NK-92 (cell line): Measurements from ENCODE around the gene ABTB1.
"Not testable (repeated sequence)": the region's sequence is repeated elsewhere in the genome, so short reads cannot be mapped to it uniquely, and the experiment has no call there.

ENCODE experiments used
- DNase-seq: peaks from one replicate; lab custom pipeline; 2025; ENCODE audit not compliant: unreplicated experiment; lab: John Stamatoyannopoulos, UW

The ABTB1 gene

GRCh38 chr3:127647845-127648204 is 24.9 kb upstream of the ABTB1 start:
- DNase-seq: no peak

- no peak for DNase-seq
Measured at GRCh38 chr3:127650236-127650635, 22.5 kb upstream of the ABTB1 start.

- DNase-seq: no peak
Measured at GRCh38 chr3:127651516-127652172, 21.1 kb upstream of the ABTB1 start.

- DNase-seq: no peak
Measured at GRCh38 chr3:127652246-127652995, 20.3 kb upstream of the ABTB1 start.

DNA sequence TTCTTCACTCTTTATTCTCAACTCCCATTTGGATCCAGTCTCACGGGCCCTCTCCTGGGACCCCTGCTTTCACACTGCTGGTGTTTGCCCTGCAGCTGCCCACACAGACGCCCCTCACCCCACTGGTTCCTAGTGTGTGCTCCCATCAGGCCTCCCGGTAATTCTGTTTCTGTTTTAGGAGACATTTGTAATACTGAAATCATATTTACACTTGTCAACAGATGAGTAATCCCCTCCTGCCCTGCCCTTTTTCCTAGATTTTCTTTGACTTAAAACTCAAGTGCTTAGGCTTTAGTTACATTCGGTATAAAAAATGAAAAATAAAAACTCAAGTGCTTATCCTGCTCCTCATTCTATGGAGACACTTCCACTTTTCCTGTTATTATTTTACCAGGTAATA is 18.4 kb upstream of the ABTB1 start:
- DNase-seq: no peak

- DNase-seq: not testable (repeated sequence)
Measured at GRCh38 chr3:127654993-127655392, 17.8 kb upstream of the ABTB1 start.

- no peak for DNase-seq
Measured at GRCh38 chr3:127655641-127656040, 17.1 kb upstream of the ABTB1 start.

- no peak for DNase-seq
Measured at GRCh38 chr3:127656906-127657305, 15.8 kb upstream of the ABTB1 start.

- DNase-seq: no peak
Measured at GRCh38 chr3:127658234-127658633, 14.5 kb upstream of the ABTB1 start.

DNA sequence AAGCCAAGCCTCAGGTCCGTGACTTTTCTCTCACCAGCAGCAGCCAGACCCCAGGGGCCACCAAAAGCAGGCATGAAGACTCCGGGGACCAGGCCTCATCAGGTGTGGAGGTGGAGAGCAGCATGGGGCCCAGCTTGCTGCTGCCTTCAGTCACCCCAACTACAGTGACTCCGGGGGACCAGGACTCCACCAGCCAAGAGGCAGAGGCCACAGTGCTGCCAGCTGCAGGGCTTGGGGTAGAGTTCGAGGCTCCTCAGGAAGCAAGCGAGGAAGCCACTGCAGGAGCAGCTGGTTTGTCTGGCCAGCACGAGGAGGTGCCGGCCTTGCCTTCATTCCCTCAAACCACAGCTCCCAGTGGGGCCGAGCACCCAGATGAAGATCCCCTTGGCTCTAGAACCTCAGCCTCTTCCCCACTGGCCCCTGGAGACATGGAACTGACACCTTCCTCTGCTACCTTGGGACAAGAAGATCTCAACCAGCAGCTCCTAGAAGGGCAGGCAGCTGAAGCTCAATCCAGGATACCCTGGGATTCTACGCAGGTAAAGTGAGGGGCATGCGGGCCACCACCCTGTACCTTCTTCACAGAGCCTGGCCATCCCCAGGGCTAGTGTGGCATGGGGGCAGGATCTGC is 12.0 kb upstream of the ABTB1 start:
- DNase-seq: no peak

- no peak for DNase-seq
Measured at GRCh38 chr3:127661600-127661999, 11.2 kb upstream of the ABTB1 start.

- no peak for DNase-seq
Measured at GRCh38 chr3:127662001-127662469, 10.7 kb upstream of the ABTB1 start.

DNA sequence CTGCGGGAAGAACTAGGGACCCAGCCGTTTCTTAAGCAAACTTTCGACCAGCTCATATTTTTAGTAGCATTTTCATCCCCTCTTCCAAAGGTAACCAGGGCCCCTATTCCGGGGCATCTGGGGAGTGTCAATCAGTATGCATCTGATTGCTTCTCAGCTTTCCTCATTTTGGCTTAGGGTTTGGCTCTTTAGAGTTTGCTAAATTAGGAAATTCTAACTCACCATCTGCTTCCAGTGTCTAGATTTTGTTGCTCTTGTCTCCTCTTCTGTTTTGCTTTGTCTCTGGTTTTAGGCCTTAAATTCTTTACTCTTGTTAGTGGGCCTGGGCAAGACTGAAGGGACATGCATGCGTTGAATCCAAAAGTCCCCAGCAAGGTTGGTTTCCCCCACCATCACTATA is 9.6 kb upstream of the ABTB1 start:
- DNase-seq: no peak

DNA sequence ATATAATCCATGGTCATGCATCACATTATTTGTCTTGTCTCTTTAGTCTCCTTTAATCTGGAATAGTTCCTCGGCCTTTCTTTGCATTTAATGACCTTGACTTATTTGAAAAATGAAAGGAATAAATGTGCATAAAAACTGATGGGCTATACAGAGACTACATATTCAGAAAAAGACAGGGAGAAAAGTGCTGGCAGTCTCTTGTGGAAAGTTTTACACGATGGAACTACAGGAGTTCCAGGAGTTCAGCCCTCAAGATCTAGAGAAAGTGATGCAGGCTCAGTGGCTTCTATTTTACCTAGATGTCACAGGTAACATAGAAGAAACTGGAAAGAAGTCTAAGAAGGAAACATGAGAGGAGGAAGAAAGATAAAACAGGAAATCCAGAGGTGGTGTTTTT is 7.6 kb upstream of the ABTB1 start:
- DNase-seq: no peak

DNA sequence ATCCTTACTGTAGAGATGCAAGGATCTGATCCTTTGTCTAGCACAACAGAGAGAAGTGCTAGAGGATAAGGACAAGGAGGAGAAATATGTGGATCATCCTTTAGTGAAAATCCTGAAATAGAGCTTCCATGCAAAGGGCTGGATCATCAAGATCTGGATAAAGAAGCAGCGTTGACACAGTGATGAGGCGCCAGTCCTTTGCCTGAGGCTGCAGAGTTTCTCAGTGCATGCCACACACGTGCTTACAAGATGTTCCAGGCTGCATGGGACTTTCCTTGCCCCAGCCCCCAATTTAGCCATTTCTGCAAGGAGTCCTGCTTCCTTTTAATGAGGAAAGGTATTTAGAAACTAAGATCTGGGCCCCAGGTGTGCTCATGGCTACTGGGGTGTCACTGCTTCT is 7.2 kb upstream of the ABTB1 start:
- DNase-seq: no peak

DNA sequence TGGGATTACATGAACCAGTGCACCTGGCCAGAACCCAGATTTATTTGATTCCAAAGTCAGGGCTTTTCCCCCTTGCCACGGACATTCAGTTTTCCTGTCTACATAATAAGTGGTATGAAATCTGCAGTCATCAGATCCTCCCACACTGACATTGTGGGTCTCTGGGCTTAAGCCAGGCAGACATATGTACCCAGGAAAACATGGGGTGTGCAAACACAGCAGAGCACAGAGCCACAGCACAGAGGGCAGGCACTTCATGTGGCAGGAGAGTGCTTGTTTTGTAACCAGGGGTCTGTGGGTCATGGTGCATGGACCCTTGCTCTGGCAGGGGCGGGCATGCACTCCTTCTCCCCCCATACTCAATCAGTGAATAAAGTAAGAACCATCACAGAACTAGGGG is 6.1 kb upstream of the ABTB1 start:
- DNase-seq: no peak

DNA sequence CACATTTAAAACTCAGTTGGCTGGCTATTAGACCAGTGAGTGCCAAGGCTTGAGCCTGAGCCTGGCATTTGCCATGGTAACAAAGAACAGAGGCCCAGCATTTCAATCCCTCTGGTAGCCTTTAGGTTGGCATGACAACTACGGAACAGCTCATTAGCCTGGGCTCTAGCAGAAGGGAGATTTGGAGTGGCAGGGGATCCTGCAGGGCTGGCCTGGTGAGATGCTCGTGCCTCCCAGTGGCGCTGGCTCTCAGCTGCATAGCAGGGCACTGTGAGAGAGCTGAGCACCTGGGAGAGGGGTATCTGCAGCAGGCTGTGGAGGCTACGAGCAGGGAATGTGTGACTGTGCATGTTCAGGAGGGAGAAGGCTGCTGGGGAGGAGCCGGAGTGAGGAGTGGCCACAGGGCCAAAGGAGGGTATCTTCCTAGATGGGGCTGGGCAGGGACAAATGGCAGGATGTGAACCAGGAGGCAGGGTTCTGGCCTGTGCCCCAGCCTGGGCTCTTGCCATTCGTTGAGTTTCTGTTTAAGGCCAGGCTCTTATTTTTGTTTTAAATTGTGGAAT is 5.6 kb upstream of the ABTB1 start:
- no peak for DNase-seq

- DNase-seq: no peak
Measured at GRCh38 chr3:127668906-127669305, 3.8 kb upstream of the ABTB1 start.

DNA sequence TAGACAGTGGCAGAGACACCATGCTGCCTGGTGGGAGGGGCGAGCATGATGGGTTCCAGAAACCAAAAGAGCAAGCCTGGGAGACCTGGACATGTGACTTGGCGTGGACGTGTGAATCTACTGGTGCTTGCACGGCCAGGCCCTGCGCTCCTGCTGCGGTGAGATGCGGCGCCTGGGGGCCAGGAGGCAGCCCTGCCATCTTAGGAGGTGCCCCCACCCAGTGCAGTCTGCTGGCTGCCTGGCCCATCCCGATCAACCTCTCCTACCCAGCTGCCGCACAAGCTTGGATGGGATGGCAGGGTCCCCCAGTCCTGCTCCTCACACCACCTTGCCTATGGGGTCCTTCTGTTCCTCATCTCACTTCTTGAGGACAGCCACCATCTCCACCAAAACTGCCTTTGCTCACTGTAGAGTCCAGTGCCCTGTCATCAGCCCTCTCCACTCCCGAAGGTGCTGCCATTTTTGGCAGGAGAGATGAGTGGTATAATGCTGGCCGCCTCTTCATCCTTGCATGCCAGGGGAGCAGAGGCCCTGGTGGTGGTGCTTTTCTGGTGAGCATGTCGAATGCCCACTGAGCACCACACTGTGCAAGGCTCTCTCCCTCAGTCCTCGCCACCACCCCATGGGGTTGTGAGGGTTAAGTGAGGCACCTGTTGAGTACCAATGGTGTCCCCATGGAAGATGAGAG is 3.1 kb upstream of the ABTB1 start:
- no peak for DNase-seq

DNA sequence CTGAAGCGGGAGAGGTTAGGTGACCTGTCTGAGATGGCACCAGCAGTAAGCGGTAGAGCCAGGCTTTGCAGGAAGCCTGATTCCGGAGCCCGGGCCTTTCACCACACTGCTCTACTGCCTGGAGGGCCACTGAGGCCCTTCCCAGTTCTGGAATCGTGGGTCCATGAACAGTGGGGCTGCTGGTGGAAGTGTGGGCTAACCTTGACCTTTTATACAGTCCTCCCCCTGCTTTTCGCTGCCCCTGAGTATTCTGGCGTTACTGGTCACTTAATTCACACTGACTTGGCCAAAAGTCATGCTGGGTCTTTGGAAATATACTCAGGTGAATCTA is 2.6 kb upstream of the ABTB1 start:
- DNase-seq: no peak

DNA sequence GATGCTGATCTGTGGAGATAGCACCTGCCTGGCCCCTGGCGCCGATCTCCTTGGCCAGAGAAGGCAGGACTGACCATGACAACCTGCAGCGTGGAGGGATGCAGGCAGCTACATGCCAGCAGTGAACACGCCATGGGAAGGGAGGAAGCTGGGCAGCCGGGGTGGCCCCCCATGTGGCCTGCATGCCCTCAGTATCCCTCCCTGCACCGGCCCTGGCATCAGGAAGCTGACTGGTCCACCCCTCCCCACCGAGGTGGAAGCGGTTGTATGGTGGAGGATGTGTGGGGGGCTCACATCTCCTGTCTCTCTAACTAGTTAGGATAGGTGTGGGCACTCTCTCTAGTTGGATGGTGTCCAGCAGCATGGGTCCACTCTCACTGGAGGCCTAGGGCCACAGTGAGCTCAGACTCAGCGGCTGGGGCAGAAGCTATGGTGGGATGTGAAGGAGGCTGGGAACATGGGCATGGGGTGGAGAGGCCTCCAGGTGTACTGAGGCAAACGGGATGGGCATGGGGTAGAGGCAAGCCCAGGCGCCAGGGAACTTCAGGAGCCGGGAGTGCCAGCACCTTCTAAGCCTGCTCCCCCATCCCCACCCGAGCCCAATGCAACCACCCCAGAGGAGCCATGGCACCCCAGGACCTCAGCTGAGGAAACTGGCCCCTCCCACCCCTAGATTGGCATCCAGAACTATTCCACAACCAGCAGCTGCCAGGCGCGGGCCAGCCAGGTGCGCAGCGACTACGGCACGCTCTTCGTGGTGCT is 1.8 kb upstream of the ABTB1 start:
- DNase-seq: no peak
